HG03095 (cell line): Measurements from ENCODE around the gene CTSD.
"Not testable (repeated sequence)": the region's sequence is repeated elsewhere in the genome, so short reads cannot be mapped to it uniquely, and the experiment has no call there.

Experiments used
- ATAC-seq: cut with Tn5 transposase; IDR thresholded peaks from one replicate; pipeline ENCODE4 v1.9.1; 2021; ENCODE audit warnings: moderate library complexity; ENCODE audit not compliant: unreplicated experiment

Gene CTSD

GRCh38 chr11:1770528-1770927 lies 6.8 kb upstream of the CTSD start:
- no peak for ATAC-seq

- no peak for ATAC-seq
Measured at GRCh38 chr11:1770061-1770460, 6.3 kb upstream of the CTSD start.

- ATAC-seq = not testable (repeated sequence)
Measured at GRCh38 chr11:1769304-1769936, 5.7 kb upstream of the CTSD start.

GRCh38 chr11:1768141-1768469 lies 4.4 kb upstream of the CTSD start:
- no peak for ATAC-seq

GRCh38 chr11:1767399-1768140 lies 3.8 kb upstream of the CTSD start:
- no peak for ATAC-seq

DNA sequence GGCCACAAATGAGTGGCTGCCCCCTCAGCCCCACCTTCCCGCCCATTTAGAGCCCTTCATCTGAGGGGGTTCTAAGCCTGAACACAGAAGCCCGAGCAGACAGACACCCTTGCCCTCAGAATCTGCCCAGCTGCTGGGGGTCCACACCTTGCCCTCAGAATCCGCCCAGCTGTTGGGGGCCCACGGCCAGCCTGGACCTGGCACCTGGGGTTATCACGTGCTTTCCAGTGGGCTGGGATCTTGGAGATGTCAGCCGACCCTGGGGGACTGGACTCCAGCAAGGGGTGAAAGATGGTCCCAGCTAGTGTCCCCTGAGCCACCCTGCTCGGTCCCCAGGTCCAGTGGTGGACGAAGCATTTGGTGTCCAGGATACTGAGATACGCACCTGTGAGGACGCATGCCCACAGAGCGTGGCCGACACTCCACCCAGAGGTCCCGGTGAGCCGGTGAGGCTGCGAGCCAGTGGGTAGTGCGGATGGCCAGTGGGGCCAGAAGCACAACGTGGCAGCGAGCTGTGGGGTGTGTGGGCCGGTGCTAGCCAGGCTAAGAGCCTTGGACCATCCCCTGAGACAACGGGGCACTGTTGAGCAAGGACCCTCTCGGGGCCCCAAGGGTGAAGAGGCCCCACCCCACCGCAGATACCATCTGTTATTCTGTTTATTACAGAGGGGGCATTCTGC lies 3.1 kb upstream of the CTSD start:
- no peak for ATAC-seq

- ATAC-seq = no peak
Measured at GRCh38 chr11:1765871-1766718, 2.4 kb upstream of the CTSD start.

DNA sequence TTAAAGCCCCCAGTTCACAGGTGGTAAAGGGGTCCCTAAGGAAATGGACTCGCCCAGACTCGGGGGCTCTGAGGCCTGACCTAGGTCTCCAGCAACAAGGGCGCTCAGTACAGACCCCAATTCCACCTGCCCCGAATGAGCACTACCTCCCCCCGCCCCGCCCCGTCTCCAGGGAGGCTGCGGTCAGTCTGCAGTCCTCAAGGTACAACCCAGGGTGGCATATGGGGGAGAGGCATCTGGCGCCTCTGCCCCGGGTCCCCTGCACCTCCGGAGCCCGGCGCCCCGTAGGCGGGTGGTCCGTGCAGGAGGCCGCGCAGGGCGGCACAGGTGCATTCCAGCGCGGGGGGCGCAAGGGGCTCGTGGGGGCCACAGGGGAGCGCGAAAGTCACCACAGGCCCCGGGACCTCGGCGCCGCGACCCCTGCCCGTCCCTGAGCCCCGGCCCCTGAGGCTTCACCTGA lies 361 bp downstream of the CTSD start:
- no peak for ATAC-seq

- no peak for ATAC-seq
Measured at GRCh38 chr11:1762537-1763302, 1.0 kb downstream of the CTSD start.

GRCh38 chr11:1761857-1762536 lies 1.7 kb downstream of the CTSD start:
- no peak for ATAC-seq

DNA sequence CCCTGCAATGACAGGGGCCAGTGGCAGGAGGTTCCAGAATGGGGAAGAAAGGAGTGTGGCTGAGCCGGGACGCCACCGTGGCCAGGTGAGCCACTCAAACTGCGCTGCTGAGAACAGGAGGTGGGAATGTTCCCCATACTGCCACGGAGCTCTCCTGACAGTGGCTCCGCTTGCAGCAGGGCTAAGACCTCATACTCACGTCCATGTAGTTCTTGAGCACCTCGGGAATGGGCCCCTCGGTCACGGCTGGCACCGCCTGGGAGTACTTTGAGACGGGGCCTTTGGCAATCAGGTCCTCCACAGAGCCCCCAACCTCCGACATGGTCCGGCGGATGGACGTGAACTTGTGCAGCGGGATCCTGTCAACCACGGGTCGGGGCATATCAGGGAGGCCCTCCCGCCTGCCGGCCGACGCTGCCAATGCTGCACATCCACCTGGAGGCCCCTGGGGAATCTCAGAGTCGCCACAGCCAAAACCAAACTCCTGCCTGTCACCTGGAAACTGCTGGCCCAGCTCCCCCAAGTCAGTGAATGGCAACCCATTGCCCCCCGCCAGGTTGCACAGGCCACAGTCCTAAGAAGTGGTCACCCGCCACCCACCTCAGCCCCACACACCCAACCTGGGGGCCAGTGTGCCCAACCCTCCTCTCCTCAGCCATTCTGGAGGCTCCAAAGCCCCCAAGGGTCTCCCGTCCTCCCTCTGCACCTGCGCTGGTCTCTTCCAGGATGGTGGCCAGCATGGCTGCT lies 2.4 kb downstream of the CTSD start:
- ATAC-seq = no peak

- no peak for ATAC-seq
Measured at GRCh38 chr11:1760351-1761109, 3.2 kb downstream of the CTSD start.

DNA sequence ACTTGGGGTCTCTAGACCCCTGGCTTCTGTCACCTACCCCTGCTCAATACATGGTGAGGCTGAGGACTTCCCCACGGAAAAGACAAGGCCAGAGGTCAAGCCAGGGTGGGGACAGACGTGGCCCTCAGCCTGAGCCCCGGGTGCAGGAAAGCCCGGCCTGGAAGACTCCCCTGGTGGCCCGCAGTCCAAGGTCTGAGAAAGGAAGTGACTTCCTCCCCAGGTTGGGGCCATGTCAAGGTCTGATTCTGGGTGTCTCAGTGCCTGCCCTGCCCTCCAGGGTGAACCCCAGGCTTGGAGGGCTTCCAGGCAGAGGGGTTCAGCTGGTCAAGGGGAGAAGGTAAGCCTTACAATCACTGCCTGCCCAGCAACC lies 3.9 kb downstream of the CTSD start:
- no peak for ATAC-seq

GRCh38 chr11:1759151-1759850 lies 4.4 kb downstream of the CTSD start:
- no peak for ATAC-seq

DNA sequence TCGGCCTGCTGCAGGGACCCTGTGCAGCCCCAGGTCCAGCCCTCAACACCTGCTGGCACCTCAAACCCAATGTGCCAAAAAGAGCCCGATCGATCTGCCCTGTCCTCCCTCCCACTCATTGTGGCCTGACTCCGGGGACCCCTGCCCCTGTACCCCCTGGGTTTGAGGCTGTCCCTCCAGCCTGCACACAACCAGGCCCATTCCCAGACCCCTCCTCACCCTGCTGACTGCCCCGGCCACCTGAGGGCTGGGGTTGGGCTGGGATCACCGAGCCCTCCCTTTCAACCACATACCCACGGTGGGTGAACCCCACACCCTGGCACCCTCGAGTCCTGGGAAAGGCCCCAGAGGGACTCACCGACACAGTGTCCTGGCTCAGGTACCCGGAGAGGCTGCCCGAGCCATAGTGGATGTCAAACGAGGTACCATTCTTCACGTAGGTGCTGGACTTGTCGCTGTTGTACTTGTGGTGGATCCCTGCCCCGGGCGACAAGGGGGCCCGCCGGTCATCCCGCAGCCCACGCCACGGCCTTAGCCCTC lies 5.0 kb downstream of the CTSD start:
- no peak for ATAC-seq

GRCh38 chr11:1757861-1758610 lies 5.7 kb downstream of the CTSD start:
- no peak for ATAC-seq
